Mucosa of gallbladder (tissue), 1 donor: ENCODE data around the gene MMP15. TPM values are rescaled to one million over a fixed set of nuclear protein-coding genes. Genes with fewer than 3 reads are reported as not detected.

Experiments used
- DNase-seq: peaks from one replicate; pipeline ENCODE4 v3.0.0-alpha.2; 2020; ENCODE audit warnings: low spot score
- total RNA-seq: library from RNA; stranded (reverse); gene quantifications from one replicate; pipeline ENCODE4 v1.2.1, GENCODE V29; 2021
- donor health status: DM: no; HTN: no; CAD: no.

The MMP15 gene
- total RNA-seq, 1 donor from 2014 or later = 109 TPM

GRCh38 chr16:58035356-58036170 lies 10.0 kb downstream of the MMP15 start:
- DNase-seq = no peak

- DNase-seq = no peak
These were observed 11.4 kb downstream of the MMP15 start for GRCh38 chr16:58036943-58037342.

GRCh38 chr16:58037365-58038057 lies 12.0 kb downstream of the MMP15 start:
- DNase-seq = no peak

- DNase-seq = no peak
These were observed 12.7 kb downstream of the MMP15 start for GRCh38 chr16:58038219-58038641.

GRCh38 chr16:58039829-58040495 lies 14.4 kb downstream of the MMP15 start:
- no peak for DNase-seq

GRCh38 chr16:58040496-58040846 lies 14.9 kb downstream of the MMP15 start:
- DNase-seq = no peak

GRCh38 chr16:58040945-58041627 lies 15.5 kb downstream of the MMP15 start:
- no peak for DNase-seq

GRCh38 chr16:58041628-58041955 lies 16.0 kb downstream of the MMP15 start:
- no peak for DNase-seq

GRCh38 chr16:58042001-58042885 lies 16.7 kb downstream of the MMP15 start:
- DNase-seq = no peak

- DNase-seq = no peak
These were observed 17.4 kb downstream of the MMP15 start for GRCh38 chr16:58042886-58043515.

GRCh38 chr16:58043571-58044155 lies 18.1 kb downstream of the MMP15 start:
- DNase-seq = no peak

- no peak for DNase-seq
These were observed 18.9 kb downstream of the MMP15 start for GRCh38 chr16:58044266-58045019.

GRCh38 chr16:58045096-58045495 lies 19.5 kb downstream of the MMP15 start:
- DNase-seq = no peak

- DNase-seq = no peak
These were observed 20.7 kb downstream of the MMP15 start for GRCh38 chr16:58046054-58046881.

- DNase-seq = no peak
These were observed 21.4 kb downstream of the MMP15 start for GRCh38 chr16:58046936-58047335.

GRCh38 chr16:58047557-58048348 lies 22.2 kb downstream of the MMP15 start:
- DNase-seq = no peak

- DNase-seq = no peak
These were observed 23.1 kb downstream of the MMP15 start for GRCh38 chr16:58048494-58049231.
